ENCODE results near the gene PSMC6. TPM values are rescaled to one million over a fixed set of nuclear protein-coding genes. Genes with fewer than 3 reads are reported as not detected.

The PSMC6 gene
- total RNA-seq, 4 donors from 2014 or later, result 63.1 to 103 (median 74.1) TPM

DNA sequence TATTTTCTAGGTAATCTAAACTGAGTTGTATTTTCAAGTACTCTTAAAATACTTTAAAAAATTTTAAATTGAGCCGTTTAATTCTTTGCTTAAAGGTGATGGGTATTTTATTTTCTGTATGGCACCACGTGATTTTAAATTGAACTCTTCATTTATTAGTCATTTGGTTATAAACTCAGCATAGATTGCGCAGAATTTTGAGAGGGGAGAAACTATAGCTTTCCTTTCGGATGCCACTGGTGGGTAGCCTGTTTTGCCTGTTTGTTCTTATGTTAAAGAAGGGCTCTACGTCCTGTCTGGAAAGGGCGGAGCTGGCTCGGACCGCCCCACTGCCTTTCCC lies 22.6 kb downstream of the PSMC6 start:
- TF ChIP-seq POLR2AphosphoS5 (IDR thresholded peaks at IDR 0.05) (no peak), POLR2A (IDR thresholded peaks at IDR 0.05) (no peak), EP300 (IDR thresholded peaks at IDR 0.05) (no peak)
- TF ChIP-seq, protein P1, sequence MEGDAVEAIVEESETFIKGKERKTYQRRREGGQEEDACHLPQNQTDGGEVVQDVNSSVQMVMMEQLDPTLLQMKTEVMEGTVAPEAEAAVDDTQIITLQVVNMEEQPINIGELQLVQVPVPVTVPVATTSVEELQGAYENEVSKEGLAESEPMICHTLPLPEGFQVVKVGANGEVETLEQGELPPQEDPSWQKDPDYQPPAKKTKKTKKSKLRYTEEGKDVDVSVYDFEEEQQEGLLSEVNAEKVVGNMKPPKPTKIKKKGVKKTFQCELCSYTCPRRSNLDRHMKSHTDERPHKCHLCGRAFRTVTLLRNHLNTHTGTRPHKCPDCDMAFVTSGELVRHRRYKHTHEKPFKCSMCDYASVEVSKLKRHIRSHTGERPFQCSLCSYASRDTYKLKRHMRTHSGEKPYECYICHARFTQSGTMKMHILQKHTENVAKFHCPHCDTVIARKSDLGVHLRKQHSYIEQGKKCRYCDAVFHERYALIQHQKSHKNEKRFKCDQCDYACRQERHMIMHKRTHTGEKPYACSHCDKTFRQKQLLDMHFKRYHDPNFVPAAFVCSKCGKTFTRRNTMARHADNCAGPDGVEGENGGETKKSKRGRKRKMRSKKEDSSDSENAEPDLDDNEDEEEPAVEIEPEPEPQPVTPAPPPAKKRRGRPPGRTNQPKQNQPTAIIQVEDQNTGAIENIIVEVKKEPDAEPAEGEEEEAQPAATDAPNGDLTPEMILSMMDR (IDR thresholded peaks at IDR 0.05), result no peak
- H3K9me3 ChIP-seq, result no peaks in the 10 kb centered on the region
- no peaks in the 10 kb centered on the region for H3K27me3 ChIP-seq
- H3K4me3 ChIP-seq, result peak overlapping the region; percentile 6 to 65
- ATAC-seq, result no peak
- peaks cover 0 to 56% of the 10 kb centered on the region in 2 donors for H3K36me3 ChIP-seq
- H3K4me1 ChIP-seq, result peaks cover 0 to 29% (median 0%) of the 10 kb centered on the region in 3 donors
- peak overlapping the region; percentile 12 to 95 (median 88) for H3K27ac ChIP-seq
- 3 to 13% methylated on average over 4 to 6 of the region's 8 CpGs for WGBS, 2 donors (ENCODE audit: low coverage in 1 of 2)

DNA sequence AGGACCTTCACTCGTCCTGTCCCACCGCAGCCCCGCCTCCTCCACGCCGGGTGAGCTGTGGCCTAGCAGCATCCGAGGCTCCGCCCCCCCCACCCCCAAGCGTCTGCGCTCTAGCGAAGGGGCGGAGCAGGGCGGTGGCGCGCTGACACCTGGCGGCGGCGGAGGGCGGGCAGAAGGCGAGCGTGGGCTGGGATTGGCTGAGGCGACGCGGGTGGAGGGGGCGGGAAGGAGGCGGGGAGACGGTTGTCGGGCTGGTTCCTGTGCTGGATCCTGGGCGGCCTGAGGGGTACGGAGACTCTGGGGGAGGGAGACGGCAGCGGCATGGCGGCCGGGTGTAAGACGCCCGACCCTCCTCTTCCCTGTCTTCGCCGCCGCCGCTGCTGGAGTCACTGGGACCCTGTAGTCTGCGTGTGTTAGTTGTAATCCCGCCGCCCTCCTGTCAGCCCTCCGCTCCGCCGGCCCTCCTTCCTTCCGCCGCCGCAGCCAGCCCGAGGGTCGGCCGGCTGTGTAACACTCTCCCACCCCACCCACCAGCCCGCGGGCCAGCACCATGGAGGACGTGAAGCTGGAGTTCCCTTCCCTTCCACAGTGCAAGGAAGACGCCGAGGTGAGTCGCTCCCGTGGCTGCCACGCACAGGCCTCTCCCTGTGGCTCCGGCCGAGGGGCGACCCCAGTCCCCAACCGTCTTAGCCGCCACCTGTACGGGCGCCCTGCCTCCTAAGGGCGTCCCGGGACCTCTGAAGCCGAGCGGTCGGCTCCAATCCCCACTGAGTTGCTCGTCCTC lies 23.1 kb downstream of the PSMC6 start, which contains the start of gene STYX:
TSS of gene STYX (plus strand) at position 242 of the 784 bp plus-strand sequence. CDS start at position 551, 309 bp downstream.
- ATAC-seq, result peak; percentile 99
- H3K4me1 ChIP-seq, result peaks cover 0 to 29% (median 0%) of the 10 kb centered on the region in 3 donors
- no peaks in the 10 kb centered on the region for H3K27me3 ChIP-seq
- no peaks in the 10 kb centered on the region for H3K9me3 ChIP-seq
- H3K4me3 ChIP-seq, result peak within 1 kb of the TSS; percentile 56 to 65
- peak within 1 kb of the TSS; percentile 45 to 95 (median 88) for H3K27ac ChIP-seq
- H3K36me3 ChIP-seq, result peaks cover 0 to 50% of the 10 kb centered on the region in 2 donors
- 0% methylated on average over 1 of the region's 72 CpGs; no CpG with 5 or more reads in 1 of the 2 donors for WGBS, 2 donors (ENCODE audit: low coverage in 1 of 2)
- TF ChIP-seq POLR2A (IDR thresholded peaks at IDR 0.05) (peak; percentile 67 to 71), POLR2AphosphoS5 (IDR thresholded peaks at IDR 0.05) (peak; percentile 66), EP300 (IDR thresholded peaks at IDR 0.05) (no peak)
- TF ChIP-seq, protein P1 (IDR thresholded peaks at IDR 0.05), result peak in 3 of 4 experiments; percentile 26 to 45 (median 44)

DNA sequence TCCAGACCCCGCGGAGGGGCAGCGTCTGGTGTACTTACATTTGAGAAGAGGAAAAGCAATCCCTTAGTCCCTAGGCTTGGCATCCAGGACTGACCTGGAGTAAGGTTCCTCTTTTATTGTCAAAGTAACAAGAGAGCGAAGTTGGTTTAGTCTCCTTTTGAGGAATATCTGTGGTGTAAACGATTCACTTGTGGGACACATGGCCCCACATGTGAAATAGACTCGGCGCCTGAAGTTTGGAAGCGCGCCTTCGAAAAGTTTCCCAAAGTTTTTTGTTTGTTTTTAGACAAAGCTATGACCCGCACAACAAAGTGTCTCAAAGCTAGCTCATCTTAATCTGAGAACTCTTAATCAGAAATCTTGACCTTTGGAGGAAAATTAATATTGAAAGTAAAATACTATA lies 23.7 kb downstream of the PSMC6 start:
- Histone ChIP-seq H3K36me3 (peaks cover 0 to 44% of the 10 kb centered on the region in 2 donors), H3K4me3 (peak overlapping the region; percentile 56 to 65), H3K27ac (peak overlapping the region; percentile 45 to 95 (median 88)), H3K27me3 (no peaks in the 10 kb centered on the region), H3K4me1 (peaks cover 0 to 32% (median 0%) of the 10 kb centered on the region in 3 donors), H3K9me3 (no peaks in the 10 kb centered on the region)
- WGBS, 2 donors (ENCODE audit: low coverage in 1 of 2), result 0 to 1% methylated on average over 7 of the region's 11 CpGs
- no peak for TF ChIP-seq POLR2A (IDR thresholded peaks at IDR 0.05)
- TF ChIP-seq, protein P1 (IDR thresholded peaks at IDR 0.05), result no peak
- TF ChIP-seq POLR2AphosphoS5 (IDR thresholded peaks at IDR 0.05), result no peak
- no peak for TF ChIP-seq EP300 (IDR thresholded peaks at IDR 0.05)
- ATAC-seq, result no peak

DNA sequence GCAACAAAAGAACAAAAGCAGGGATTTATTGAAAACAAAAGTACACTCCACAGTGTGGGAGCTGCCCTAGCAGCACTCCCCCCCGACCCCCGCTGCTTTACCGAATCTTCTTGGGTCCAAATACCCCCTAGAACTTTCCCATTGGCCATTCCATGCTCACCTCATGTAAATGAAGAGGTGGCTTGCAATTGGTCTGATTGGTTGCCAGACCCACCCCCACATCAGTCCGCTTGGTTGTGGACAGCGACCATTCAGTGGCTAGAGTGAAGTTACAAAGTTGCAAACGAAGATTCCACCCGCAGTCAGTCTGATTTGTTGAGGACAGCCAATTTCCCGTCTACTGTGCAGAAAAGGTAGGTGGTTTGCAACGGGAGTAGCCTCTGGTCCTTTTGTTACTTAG lies 26.8 kb downstream of the PSMC6 start:
- peaks cover 0 to 42% (median 0%) of the 10 kb centered on the region in 3 donors for H3K4me1 ChIP-seq
- no peaks in the 10 kb centered on the region for H3K27me3 ChIP-seq
- no peak overlapping the region for H3K4me3 ChIP-seq
- no peak for ATAC-seq
- H3K36me3 ChIP-seq, result peaks cover 0 to 13% of the 10 kb centered on the region in 2 donors
- WGBS, 2 donors (ENCODE audit: low coverage in 1 of 2), result 94 to 97% methylated on average over 9 of the region's 9 CpGs
- no peak overlapping the region for H3K27ac ChIP-seq
- TF ChIP-seq POLR2A (IDR thresholded peaks at IDR 0.05) (no peak), EP300 (IDR thresholded peaks at IDR 0.05) (no peak), POLR2AphosphoS5 (IDR thresholded peaks at IDR 0.05) (no peak)
- TF ChIP-seq, protein P1 (IDR thresholded peaks at IDR 0.05), result no peak
- no peaks in the 10 kb centered on the region for H3K9me3 ChIP-seq

All from gastroesophageal sphincter (tissue), 4 donors.